Inflammatory macrophage (primary cell): ENCODE data around the gene COG3.

Source experiments
- DNase-seq, 2 donors: peaks; one replicate each; pipeline ENCODE4 v3.0.0-alpha.2; 2020 to 2022

Gene COG3

DNA sequence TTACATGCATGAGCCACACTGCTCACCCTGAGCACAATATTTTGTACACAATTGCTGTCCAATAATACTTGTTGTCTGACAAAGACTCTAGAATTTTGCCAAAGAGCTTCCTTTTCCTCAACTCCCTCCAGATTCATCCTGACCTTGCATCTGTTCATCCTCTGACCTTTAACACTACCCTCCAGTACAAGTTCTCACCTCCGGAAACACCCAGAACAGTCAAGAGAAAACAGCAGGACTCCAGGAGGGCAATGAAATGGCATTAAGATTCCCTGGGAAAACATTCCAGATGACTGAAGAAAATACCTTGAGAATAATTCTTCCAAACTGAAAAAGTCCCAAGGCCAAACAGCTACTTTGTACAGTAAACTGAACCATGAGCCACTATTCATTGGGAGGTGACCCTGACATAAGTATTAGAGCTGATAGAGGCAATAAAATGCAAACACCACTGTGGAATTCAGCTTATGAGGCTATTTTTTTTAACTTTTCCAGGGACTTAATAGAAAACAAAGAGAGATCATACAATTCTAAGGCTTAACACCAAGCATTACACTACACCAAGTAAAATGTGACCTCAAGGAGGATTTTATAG is 15.7 kb upstream of the COG3 start:
- DNase-seq: no peak

DNA sequence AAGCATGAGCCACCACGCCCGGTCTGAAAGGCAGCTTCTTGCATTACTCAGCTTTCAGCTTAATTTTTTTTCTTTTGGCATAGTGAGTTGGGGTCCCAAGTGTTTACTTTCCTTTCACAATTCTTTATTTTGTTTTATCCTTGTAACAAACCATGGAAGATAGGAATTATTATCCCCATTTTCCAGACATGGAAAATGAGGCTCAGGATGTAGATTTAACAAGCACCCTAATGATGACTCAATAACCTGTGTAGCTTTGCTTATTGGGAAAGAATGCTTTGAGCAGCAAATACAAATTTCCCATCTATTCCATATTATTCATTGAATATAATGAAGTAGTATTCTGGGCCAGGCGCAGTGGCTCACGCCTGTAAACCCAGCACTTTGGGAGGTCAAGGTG is 13.5 kb upstream of the COG3 start:
- no peak for DNase-seq

DNA sequence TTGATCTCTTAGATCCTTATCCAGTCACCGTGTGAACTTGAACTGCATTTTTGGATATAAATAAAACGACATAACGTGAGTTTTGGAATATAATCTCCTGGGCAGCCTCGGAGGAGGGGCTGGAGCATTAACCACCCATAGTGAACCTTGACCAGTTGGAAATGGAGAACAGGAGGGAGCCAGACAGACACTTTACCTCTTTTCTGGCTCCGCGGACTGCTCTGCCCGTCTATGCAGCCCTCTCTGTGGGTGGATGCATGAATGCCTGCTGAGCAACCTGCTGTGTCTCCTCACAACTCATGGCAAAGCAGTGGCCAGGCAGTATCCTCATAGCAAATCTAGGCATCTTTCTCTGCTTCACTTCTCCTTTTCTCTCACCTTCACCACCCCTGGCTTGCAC is 10.5 kb upstream of the COG3 start:
- no peak for DNase-seq

DNA sequence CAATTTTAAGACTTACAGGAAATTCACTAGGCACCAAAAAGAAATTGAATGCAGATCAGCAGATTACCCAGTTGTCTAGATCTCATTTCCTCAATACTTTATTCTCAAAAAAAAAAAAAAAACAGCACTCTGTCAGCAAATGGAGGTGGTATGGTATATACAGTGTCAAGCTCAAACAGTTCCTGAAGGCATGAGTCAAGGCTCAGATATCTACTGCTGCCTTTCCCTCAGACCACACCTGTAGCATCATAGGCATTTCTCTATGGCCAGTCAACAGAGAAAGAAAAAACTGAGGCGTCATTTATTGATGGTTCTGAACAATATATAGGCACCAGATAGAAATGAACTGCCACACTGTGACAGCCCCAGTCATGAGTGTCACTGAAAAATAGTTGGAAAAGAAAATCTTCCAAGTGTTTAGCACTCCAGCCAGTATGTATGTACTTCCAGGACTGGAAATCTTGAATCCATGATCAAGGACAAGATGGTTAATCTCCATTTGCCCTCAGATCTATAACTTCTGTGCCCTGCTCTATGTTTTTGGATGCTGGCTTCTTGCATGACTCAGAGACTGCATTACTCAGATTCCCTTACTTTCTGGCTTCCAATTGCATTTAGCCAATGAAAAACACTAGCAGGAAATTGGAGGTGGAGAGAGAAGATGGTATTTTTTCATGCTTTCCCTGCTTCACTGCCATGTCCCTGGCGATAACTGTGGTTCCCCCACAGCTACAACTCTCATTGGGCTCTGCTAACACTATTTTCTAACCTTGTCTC is 8.4 kb upstream of the COG3 start:
- DNase-seq: no peak

DNA sequence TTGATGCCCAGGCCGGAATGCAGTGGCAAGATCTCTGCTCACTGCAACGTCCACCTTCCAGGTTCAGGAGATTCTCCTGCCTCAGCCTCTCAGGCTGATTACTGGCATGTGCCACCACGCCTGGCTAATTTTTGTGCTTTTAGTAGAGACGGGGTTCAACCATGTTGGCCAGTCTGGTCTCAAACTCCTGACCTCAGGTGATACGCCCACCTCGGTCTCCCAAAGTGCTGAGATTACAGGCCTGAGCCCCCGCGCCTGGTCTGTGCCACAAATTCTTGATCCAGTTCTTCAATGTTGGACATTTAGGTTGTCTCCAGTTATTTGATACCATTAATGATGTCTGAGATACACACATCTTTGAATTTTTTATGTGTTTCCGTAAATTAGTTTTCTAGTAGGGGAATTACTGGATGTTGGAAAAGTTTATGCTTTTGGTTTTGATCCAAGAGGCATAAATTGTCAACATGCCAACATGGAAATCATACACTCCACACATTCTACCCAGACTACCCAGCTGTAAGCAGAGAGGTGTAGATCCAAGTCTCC is 525 bp upstream of the COG3 start:
- DNase-seq: no peak

DNA sequence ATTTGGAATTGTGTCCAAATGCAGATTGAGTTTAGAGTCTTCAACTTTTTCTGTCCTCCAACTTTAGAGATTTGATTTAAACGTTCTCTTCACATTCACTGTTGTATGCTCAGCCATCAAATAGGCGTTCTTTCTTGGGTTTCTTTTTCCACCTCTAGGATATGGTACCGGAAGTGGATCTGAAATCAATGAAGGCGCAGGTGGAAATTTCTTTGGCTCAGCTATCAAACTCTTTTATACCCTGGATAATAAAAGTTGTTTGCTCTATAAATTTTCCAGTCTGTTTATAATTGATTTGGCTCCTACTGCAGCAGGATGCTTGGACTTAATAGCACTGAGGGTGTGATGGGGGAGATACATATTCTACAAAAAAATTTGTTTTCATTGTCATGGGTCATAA is 1.6 kb downstream of the COG3 start:
- no peak for DNase-seq

DNA sequence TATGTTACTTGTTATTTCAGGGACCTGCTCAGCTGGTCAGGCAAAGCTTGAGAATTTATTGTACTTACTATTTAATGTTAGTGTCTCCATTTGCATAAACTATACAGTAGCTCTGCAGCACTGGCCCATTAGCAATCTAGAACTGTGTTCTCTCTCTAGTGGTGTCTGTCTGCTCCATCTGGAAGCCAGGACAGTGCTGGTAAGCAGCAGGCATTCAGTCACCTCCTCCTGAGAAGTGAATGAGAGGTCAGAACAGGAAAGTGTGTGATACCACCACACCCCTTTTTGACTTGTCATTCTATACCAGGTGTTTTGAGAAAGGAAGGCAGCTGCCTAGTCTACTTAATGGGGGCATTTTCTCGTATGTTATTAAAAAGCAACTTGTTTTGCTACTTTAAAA is 3.9 kb downstream of the COG3 start:
- DNase-seq: no peak

DNA sequence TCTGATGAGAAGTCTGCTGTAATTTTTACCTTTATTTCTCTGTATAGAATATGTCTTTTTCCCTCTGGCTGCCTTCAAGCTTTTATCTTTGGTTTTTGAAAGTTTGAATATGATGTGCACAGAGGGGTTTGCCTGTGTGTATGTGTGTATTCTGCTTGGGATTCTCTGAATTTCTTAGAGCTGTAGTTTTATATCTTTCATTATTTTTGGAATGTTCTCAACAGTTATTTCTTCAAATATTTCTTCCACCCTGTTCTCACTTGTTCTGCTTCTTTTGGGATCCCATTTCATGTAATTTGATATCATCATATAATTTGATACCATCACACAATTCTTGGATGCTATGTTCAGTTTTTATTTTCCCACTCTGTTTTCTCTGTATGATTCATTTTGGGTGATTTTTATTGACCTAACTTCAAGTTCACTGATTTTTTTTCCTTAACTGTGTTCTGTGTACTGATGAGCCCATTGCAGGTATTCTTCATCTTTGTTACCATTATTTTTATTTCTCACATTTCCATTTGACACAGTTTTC is 7.5 kb downstream of the COG3 start:
- DNase-seq: no peak

DNA sequence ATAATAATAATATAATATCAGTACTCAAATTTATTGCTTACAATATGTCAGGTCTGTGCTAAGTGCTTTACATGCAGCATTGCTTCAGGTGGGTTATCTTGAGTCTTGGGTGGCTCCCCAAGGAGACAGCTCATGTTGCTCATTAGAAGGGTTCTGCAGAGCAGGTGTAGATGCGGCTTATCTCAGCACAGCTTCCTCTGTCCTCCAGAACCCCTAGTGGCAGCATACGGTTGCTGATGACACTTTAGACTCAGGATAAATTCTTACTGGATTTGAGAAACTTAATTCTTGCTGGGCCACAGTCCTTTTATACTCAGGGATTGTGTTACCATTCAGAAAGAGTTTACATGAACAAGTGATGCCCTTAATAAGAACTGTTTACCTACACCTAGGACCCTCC is 8.9 kb downstream of the COG3 start:
- DNase-seq: no peak

DNA sequence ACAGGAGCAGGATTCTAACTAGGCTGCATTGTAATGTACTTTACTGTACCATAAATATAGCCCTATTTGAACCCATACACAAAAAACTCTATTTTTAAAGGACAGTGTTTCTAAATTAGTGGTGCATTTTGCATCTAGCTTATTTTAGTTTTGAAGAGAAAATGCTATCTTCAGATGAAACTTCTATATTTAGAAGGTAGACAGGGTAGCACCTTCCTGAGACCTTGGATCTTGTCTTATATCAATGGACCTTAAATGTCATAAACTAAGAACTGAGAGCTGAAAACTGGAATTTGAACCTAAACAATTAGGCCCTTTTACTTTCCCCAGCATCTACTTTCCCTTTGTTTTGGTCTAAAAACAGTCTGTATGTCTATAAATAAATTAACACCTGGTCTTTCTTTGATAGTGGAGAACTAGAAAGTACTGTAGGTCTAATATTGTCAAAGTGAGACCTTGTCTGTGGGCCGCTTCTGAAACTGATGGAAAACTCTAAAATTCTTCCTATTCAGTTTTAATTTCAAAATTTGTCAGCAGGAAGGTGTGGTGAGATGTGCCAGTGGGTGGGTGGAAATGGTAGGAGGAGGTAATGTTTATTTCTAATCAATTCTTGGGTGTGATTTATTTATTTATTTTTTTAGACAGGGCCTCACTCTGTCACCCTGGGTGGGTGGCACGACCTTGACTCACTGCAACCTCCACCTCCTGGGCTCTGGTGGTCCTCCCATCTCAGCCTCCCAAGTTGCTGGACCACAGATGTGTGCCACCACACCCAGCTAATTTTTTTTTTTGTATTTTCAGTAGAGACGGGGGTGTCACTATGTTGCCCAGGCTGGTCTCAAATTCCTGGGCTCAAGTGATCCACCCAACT is 10.1 kb downstream of the COG3 start:
- no peak for DNase-seq

DNA sequence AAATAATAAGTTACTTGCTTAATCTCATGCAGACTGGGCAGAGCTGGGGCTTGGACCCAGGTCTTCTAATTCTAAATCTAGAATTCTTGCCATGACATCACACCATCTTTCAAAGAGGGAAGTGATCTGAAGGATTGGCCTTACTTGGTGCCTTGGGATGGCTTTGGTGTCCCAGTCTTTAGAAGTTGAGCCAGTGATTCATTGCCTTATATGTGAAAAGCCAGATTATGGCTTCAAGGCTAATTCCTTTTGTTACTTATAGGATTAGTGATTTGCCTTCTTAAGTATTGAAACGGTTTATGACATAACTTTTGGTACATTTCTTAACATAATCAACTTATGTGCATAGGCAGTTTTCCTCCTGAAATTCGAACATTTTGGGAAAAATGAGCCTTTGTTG is 14.9 kb downstream of the COG3 start:
- no peak for DNase-seq

DNA sequence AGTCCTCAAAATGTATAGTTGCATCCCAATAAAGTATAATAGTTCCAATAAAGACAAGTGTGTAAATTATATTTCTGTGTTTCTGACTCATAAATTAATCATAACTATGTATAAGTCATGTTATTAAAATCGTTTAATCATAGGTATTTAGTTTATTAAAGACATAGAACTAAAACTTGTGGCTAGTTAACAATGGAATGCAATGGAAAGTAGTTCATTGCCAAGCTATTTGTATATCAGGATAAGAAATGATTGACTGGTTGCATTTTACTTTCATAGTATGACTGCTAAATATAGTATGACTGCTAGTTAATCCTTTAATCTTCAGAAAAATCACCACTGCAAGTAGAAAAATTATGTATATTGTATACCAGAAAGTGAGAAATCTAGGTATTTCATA is 16.9 kb downstream of the COG3 start:
- DNase-seq: no peak

DNA sequence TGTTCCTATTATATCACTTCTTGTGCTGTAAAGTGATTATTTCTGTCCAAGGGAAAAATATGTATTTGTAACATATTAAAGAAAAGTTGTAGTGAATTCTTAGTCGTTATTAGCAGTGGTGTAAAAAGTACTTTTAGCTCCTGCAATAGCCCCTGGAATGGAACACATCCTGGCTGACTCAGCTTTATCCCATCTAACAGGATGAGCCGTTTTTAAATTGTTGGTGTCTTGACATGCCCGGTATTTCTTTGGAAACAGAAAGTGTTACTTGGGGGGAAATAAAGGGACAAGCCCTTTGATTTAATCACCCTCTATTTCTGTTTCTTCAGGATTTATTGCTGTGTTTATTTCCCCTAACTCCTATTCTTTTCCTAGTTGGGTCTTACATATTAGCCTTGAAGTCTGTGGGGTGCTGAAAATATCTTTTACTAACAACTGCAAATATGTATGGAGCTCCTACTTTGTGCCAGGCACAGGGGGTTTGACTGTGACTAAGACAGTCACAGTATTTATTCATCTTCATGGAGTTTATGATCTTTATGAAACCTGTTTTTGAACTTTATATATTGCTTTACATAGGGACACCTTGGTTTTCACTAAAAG is 17.9 kb downstream of the COG3 start:
- DNase-seq: no peak

DNA sequence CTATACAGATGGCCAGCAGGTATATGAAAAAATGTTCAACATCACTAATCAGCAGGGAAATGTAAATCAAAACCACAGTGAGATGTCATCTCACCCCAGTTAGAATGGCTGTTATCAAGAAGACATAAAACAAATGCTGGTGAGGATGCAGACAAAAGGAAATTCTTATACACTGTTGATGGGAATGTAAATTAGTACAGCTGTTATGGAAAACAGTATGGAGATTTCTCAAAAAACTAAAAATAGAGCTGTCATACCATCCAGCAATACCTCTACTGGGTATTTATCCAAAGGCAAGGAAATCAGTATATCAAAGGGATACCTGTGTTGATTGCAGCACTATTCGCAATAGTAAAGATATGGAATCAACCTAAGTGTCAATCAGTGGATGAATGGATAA is 22.9 kb downstream of the COG3 start:
- DNase-seq: no peak

DNA sequence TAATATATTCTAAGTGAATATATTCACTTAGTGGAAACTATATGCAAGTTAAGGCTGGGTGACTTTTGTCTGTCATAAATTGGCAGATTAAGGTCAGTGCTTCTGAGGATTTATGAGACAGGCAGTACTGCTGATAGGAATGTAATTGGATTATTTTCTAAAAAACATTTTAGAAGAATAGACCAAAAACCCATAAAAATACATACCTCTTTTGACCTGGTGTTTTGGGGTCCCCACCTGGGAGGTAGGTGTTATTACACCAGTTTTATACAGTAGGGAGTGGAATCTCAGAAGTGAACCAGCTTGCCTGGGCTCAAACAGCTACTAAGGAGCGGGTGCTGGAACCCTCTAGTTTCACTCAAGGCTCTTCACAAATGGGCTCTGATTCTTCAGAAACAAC is 25.3 kb downstream of the COG3 start:
- DNase-seq: no peak

DNA sequence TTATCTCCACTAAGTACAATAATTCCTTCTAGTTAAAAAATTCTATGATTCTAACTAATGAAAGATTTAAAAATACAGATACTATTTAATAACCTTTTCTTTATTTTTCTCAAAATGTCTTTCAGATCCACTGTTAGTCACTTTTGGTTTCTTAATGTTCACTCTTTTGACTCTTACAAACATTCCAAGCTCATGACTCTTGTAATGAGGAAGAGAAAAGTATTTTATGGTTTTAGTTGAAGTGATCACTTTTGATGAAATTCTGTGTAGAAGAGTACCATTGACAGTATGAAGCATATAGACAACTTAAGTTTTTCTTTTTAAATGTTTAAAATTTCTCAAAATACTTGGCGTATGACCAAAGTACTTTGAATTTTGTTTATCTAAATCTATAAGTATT is 27.8 kb downstream of the COG3 start:
- no peak for DNase-seq

DNA sequence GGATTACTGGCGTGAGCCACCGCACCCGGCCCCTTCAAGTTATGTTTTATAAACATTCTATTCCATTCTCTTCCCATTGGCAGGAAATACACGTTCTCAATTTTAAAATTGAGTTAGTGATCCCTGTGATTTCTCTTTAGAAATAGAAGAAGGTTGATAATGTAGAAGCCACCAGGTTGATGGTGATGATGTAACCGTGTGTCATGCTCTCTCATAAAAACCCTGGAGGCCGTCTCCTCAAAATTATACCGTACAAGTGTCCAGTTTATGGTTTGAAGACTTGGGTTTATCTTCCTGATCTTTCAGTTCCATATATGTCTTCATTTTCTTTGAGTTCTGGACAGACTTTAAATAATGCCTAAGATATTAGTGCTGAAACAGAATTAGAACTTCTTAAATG is 32.2 kb downstream of the COG3 start:
- DNase-seq: no peak

DNA sequence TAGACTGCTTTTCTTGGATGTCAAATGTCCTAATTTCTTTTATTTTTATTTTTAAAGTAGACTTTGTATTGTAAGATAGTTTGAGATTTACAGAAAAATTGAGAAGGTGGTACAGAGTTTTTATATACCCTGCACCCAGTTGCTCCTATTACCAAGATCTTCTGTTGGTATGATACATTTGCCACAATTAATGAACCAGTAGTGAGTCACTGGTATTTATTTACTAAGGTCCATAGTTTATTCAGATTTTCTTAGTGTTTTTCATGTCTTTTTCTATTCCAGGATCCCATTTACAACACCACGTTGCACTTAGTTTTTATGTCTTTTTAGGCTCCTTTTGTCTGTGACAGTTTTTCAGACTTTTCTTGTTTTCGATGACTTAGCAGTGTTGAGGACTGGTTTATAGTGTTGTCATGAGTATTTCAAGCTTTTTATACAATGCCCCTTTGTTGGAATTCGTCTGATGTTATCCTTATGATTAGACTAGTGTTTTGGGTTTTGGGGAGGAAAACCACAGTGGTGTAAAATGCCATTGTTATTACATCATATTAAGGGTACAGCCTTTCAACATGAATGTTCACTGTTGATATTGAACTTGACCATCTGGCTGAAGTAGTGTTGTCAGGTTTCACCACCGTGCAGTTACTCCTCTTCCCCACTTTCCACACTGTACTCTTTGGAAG is 35.9 kb downstream of the COG3 start:
- peak in 1 of 2 donors; percentile 1 for DNase-seq

DNA sequence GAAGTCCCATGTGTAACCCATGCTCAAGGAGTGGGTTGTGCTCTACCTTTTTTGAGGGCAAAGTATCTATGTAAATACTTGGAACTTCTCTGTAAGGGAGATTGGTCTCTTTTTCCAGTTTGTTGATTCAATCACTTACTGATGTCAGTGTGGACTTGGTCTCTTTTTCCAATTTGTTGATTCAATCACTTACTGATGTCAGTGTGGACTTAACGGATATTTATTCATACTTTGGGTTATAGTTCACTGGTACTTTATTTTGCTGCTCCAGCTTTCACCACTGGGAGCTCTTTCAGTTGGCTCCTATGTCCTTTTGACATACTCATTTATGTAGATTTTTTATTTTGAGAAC is 36.4 kb downstream of the COG3 start:
- DNase-seq: no peak

DNA sequence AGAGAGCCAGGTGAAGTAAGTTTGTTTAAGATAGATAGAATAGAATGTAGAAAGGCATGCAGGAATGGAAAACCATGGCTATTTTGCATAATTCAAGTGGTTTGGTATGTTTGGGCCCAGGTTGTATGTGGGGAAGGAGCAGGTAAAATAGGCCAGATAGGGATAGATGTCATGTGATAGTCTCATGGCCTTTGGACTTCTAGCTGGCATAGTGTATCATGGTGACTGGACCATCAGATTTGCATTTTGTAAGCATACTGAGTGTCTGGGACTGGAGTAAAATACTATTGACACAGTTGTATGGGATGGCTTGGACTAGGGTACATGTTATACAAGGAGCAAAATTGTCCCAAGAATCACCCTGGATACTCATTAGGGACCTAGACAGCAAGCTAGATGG is 38.9 kb downstream of the COG3 start:
- no peak for DNase-seq

DNA sequence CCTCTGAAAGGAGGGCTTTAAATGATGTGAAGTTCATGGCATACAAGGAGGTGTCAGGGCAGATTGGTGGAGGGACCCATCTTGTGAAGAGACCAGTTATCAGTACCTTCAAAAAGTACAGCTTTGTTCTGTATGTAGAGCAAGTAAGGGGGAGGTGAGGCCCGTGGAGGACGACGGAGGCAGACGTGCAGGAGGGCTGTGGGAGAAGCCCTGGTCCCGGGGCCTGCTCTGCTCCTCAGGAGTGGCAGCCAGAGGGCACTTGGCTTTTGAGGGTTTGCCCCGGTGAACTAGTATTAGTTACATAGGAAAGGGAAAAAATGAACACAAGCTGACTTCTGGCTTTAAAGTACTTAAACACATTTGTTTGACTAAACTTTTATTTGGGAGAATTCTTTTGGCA is 42.1 kb downstream of the COG3 start:
- no peak for DNase-seq

DNA sequence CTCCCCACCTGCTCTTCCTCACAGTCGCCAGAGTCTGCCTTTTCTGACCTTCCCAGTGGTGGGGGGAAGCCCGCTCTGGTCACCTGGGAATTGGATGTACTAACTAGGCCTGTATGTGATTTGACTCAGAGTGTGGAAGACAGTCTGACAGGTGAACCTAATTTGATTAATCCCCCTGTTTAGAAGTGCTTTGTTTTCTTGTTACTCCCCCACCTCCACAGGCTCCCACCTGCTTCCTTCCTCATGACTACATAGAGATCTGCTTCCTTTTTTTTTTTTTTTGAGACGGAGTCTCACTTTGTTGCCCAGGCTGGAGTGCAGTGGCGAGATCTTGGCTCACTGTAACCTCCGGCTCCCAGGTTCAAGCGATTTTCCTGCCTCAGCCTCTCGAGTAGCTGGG is 44.0 kb downstream of the COG3 start:
- peak in 1 of 2 donors; percentile 3 for DNase-seq
